ENCODE data around the gene GIT2.
"Not testable (repeated sequence)": the region's sequence is repeated elsewhere in the genome, so short reads cannot be mapped to it uniquely, and the experiment has no call there.

Gene GIT2

DNA sequence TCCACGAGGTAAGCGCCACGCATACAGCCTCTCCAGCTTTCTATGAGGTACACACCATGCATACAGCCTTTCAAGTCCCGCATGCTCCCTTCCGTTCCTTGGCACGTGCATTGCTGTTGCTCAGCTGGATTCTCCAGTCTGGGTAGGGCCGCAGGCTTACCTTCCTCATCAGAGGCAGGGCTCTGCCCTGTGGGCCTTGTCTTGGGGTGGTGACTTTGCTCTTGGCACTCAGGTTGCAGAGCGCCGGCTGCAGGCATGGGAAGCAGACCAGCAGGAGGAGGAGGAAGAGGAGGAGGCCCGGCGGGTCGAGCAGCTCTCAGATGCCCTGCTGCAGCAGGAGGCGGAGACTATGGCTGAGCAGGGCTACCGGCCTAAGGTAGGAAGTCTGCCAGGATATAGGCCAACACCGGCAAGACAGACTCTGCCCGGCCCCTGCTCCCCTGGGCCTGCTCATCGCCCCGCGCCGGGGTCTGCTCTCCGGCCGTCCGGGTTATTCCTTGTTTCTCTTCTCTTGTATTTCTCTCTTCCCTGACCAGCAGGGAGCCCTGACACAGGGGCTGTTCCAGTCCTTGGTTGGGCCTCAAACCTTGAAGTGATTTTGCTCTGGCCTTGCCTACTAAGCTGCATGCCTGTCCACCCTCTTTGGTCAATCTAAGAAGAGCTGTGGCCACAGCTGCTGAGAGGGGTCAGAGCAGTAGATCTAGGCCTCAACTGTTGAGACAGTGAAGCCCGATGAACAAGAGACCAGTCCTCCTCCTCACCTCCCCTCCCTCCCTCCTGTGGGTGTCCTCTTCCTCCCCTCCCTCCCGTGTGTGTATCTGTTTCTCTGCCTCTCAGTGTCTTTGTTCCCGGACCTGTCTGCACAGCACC is 80.8 kb downstream of the GIT2 start:
- Mint-ChIP-seq H3K4me3 (no peak overlapping the region), H3K27ac (no peak overlapping the region), H3K9me3 (no peaks in the 10 kb centered on the region), H3K27me3 (no peaks in the 10 kb centered on the region), H3K36me3 (ENCODE audit: low read depth) (peaks cover 75% of the 10 kb centered on the region), H3K4me1 (ENCODE audit: low read depth) (no peaks in the 10 kb centered on the region)

DNA sequence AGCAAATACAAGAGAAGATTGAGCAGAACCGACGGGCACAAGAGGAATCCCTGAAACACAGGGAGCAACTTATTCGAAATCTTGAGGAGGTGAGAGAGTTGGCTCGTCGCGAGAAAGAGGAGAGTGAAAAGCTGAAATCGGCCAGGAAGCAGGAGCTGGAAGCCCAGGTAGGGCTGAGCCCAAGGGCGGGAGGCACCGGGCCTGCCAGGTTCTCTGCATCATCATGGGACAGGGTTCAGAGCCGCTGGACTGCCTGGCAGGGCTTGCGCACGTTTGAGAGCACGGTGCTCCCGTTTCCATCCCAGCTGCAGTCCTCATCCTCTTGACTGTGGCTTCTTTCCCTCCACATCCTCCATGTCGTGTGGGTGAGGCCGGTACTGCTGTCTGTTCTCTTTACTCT is 81.7 kb downstream of the GIT2 start:
- Mint-ChIP-seq H3K4me3 (no peak overlapping the region), H3K27ac (peak overlapping the region; percentile 38), H3K36me3 (ENCODE audit: low read depth) (peaks cover 71% of the 10 kb centered on the region), H3K27me3 (no peaks in the 10 kb centered on the region), H3K9me3 (no peaks in the 10 kb centered on the region), H3K4me1 (ENCODE audit: low read depth) (no peaks in the 10 kb centered on the region)

DNA sequence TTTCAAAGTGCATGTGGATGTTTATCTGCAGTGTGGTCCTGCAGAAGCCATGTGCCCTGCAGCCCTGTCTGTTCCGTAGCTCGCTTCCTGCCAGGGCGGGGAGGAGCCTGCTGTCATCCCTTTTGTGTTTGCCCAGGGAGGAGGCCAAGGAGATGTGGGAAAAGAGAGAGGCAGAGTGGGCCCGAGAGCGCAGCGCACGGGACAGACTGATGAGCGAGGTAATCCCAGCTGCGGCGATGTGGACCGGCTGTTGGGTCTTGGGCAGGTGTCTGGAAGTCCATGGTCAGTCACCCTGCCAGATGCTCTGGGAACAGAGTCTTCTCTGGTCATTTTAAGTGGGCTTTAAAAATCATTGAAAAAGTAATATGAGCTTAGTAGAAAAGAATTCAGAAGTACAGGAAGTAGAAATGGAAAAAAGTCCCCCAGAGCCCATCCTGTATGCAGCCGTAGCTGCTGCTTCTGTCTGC is 83.3 kb downstream of the GIT2 start:
- no peaks in the 10 kb centered on the region for H3K27me3 Mint-ChIP-seq
- peaks cover 72% of the 10 kb centered on the region for H3K36me3 Mint-ChIP-seq (ENCODE audit: low read depth)
- H3K27ac Mint-ChIP-seq: no peak overlapping the region
- H3K9me3 Mint-ChIP-seq: no peaks in the 10 kb centered on the region
- no peak overlapping the region for H3K4me3 Mint-ChIP-seq
- H3K4me1 Mint-ChIP-seq (ENCODE audit: low read depth): no peaks in the 10 kb centered on the region

DNA sequence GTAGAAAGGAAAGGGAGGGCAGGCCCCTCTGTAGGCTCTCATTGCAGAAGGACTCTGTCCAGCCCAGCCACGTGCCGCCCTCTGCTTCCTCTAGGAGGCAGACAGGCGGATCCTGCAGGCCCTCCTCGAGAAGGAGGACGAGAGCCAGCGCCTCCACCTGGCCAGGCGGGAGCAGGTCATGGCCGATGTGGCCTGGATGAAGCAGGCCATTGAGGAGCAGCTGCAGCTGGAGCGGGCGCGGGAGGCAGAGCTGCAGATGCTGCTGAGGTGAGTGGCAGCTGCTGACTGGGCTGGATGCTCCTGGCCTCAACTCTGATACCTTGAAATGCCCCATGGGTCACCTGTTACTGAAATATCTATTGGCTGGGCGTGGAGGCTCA is 85.2 kb downstream of the GIT2 start:
- H3K9me3 Mint-ChIP-seq: no peaks in the 10 kb centered on the region
- no peaks in the 10 kb centered on the region for H3K27me3 Mint-ChIP-seq
- no peak overlapping the region for H3K4me3 Mint-ChIP-seq
- no peaks in the 10 kb centered on the region for H3K4me1 Mint-ChIP-seq (ENCODE audit: low read depth)
- no peak overlapping the region for H3K27ac Mint-ChIP-seq
- H3K36me3 Mint-ChIP-seq (ENCODE audit: low read depth): peaks cover 73% of the 10 kb centered on the region

DNA sequence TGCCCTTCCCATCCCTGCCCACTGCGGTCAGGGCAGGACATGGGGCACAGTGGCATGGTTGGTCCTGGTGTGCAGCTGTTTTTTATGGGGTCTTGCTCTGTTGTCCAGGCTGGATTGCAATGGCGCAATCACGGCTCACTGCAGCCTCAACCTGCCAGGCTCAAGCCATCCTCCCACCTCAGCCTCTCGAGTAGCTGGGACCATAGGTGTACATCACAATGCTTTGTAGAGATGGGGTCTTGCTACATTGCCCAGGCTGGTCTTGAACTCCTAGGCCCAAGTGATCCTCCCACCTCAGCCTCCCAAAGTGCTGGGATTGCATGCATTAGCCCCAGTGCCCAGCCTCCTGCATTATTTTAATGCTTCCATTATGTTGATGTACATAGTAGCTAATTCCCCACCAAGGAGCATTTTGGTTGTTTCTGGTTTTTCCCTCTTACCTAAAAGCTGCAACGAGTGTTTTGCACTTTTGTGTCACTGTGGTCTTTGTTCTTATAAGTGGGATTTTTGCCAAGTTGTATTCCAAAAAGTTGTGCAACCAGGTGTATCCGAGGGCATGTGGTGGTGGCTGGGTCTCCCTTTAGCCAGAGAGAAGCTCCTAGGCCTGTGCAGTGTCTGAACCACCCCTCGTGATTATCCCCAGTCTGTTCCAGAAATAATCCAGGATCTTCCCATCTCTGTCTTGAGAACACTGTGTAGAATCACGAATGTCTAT is 85.8 kb downstream of the GIT2 start:
- no peaks in the 10 kb centered on the region for H3K27me3 Mint-ChIP-seq
- no peak overlapping the region for H3K4me3 Mint-ChIP-seq
- H3K27ac Mint-ChIP-seq: no peak overlapping the region
- peaks cover 75% of the 10 kb centered on the region for H3K36me3 Mint-ChIP-seq (ENCODE audit: low read depth)
- no peaks in the 10 kb centered on the region for H3K9me3 Mint-ChIP-seq
- no peaks in the 10 kb centered on the region for H3K4me1 Mint-ChIP-seq (ENCODE audit: low read depth)

DNA sequence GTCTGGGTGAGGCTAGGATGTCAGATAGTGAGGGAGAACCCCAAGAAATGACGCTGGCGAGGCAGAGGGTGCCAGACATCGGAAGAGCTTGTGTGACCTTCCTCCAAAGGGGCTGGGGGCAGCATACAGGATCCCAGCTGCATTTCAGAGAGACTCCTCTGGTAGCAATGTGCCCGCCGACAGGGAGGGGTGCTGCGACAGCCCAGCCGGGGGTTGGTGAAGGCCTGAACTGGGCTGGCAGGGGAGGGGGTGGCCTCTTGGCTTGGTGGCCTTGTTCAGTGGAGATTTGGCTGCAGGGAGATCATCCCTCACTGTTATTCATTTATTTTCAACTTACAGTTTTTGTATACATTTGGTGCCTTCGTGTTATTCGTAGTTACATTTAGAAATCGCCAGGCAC is 90.9 kb downstream of the GIT2 start:
- Mint-ChIP-seq H3K27ac (no peak overlapping the region), H3K27me3 (no peaks in the 10 kb centered on the region), H3K36me3 (ENCODE audit: low read depth) (peaks cover 62% of the 10 kb centered on the region), H3K4me3 (no peak overlapping the region), H3K9me3 (no peaks in the 10 kb centered on the region), H3K4me1 (ENCODE audit: low read depth) (peaks cover 16% of the 10 kb centered on the region)

DNA sequence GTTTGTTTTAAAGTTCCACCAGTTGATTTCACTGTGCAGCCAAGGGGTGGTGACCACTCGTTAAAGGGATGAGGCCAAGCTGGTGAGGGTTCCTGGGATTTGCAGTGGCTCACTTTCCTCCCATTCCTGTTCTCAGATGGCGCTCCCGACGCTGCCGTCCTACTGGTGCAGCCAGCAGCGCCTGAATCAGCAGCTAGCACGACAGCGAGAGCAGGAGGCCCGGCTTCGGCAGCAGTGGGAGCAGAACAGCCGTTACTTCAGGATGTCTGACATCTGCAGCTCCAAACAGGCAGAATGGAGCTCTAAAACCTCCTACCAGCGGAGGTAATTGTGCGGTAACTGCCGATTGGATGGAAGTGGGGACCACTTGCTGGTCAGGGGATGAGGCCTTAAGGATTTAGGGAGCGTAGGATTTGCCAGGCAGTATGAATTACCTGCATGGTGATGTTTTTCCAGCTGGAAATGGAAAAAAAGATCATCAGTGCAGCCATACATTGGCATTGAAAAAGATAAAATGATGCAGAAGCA is 93.2 kb downstream of the GIT2 start:
- Mint-ChIP-seq H3K36me3 (ENCODE audit: low read depth) (peaks cover 45% of the 10 kb centered on the region), H3K27ac (no peak overlapping the region), H3K4me3 (no peak overlapping the region)

DNA sequence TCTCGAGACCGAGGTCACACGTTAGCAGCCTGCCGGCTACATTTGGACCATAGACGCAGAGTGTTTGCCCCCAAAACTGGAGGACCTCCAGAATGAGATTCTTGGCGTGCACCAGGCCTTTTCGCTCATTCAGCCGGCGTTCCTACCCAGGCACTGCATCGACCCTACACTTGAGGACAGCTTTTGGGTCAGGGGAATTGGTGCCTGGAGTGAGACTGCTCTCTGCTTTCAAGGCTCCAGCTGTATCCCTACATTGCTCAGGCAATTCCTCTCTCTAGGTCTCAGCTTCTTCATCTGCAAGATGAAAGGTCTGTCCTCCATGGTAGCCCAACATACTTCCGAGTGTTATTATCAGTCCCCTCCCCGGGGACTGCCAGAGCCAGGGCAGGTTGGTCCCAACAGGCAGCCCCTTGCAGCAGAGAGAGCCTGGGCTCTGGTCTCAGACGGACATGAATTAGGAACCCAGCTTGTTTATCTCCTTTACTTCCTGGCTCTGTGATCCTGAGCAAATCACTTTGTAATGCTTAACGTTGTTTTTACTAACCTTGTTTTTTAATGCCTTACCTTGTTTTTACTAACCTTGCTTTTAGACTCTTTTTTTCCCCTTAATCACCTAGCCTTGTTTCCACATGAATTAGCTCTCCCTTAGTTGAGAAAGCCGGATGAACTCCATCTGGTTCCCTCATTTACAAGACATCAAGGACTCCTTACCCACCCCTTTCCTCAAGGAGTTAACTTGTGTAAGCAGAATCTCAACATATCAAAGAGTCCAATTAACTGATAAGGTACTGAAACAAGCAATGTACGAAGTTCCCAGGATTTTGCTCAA is 95.2 kb downstream of the GIT2 start:
- Mint-ChIP-seq H3K9me3 (no peaks in the 10 kb centered on the region), H3K4me1 (ENCODE audit: low read depth) (peaks cover 30% of the 10 kb centered on the region), H3K27me3 (no peaks in the 10 kb centered on the region), H3K27ac (peak overlapping the region; percentile 97), H3K36me3 (ENCODE audit: low read depth) (peaks cover 26% of the 10 kb centered on the region), H3K4me3 (peak overlapping the region; percentile 94)

More for the DNA sequence above, 93.2 kb downstream of the GIT2 start:
- H3K9me3 Mint-ChIP-seq: no peaks in the 10 kb centered on the region
- H3K27me3 Mint-ChIP-seq: no peaks in the 10 kb centered on the region
- H3K4me1 Mint-ChIP-seq (ENCODE audit: low read depth): peaks cover 30% of the 10 kb centered on the region

DNA sequence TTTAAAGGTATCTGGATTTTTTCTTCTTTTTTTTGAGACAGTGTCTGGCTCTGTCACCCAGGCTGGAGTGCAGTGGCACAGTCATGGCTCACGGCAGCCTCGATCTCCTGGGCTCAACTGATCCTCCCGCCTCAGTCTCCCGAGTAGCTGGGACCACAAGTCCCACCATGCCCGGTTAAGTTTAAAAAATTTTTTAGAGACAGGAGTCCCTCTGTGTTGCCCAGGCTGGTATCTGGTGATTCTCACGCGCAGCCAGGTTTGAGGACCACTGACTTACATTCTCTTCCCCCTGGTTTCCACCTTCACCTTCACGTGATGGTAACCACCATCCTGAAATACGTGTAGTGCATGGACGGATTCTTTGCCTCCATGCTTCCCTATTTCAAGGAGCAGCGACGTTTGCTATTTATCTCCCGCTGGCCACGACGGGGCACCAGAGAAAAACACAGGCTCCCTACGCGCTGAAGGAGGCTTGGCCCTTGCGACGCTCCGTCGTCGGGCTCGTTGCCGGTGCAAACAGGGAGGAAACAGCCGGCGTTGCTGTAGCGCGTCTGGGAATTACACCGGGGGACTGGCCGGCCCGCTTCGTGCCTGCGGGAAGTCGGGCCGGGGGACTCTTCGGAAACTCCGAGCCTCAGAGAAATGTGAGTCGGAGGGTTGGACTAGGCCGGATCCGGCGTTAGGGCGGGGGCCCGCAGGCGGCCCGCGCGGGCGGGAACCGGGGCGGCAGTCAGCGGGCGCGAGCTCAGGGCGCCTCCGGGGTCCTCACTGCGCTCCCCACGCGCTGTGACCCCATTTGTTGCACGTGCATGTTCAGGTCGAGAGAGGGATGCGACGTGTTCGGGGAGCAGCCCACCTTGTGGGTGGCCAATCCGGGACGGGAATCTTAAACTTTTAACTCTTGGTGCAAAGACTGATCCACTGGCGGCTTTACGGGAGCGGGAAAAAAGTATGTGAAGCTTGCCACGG is 96.1 kb downstream of the GIT2 start, which contains the start of gene TCHP:
Gene TCHP (plus strand): TSS at position 492 of the 969 bp plus-strand sequence. CDS start 2,753 bp downstream, outside the sequence.
- Mint-ChIP-seq H3K4me3 (peak within 1 kb of the TSS; percentile 94), H3K27me3 (no peaks in the 10 kb centered on the region), H3K4me1 (ENCODE audit: low read depth) (peaks cover 30% of the 10 kb centered on the region), H3K36me3 (ENCODE audit: low read depth) (peaks cover 19% of the 10 kb centered on the region), H3K9me3 (no peaks in the 10 kb centered on the region), H3K27ac (peak within 1 kb of the TSS; percentile 97)

DNA sequence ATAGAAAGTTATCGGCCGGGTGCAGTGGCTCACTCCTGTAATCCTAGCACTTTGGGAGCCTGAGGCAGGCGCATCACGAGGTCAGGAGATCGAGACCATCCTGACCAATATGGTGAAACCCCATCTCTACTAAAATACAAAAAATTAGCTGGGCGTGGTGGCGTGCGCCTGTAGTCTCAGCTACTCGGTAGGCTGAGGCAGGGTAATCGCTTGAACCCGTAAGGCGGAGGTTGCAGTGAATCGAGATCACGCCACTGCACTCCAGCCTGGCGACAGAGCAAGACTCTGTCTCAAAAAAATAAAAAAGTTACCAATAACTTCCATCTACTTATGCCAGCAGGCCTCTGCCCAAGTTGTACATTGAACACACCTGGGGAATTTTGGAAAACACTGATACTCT is 96.8 kb downstream of the GIT2 start:
- peak overlapping the region; percentile 97 for H3K27ac Mint-ChIP-seq
- H3K4me3 Mint-ChIP-seq: peak overlapping the region; percentile 94
- peaks cover 12% of the 10 kb centered on the region for H3K36me3 Mint-ChIP-seq (ENCODE audit: low read depth)
- H3K4me1 Mint-ChIP-seq (ENCODE audit: low read depth): peaks cover 30% of the 10 kb centered on the region
- not testable (repeated sequence) for H3K27me3 Mint-ChIP-seq, H3K9me3 Mint-ChIP-seq

DNA sequence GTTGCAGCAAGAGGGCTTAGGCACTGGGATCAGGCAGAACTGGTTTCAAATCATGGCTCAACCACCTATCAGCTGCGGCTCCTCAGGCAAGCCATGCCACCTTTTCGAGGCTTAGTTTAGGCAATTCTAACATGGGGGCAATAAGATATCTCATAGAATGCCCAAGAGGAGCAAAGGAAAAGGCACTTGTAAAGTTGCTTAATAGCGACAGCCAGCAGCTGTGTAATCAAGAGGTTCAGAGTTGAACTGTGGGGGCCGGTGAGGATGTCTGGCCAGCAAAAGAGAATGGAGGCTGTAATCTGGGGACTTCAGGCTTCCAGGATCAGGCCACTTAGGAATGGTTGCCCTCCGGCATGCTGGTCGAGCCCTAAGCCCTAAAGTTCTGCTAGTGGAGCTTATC is 99.1 kb downstream of the GIT2 start:
- Mint-ChIP-seq H3K27ac (no peak overlapping the region), H3K36me3 (ENCODE audit: low read depth) (peaks cover 4% of the 10 kb centered on the region), H3K9me3 (no peaks in the 10 kb centered on the region), H3K4me1 (ENCODE audit: low read depth) (peaks cover 42% of the 10 kb centered on the region), H3K27me3 (no peaks in the 10 kb centered on the region), H3K4me3 (no peak overlapping the region)

DNA sequence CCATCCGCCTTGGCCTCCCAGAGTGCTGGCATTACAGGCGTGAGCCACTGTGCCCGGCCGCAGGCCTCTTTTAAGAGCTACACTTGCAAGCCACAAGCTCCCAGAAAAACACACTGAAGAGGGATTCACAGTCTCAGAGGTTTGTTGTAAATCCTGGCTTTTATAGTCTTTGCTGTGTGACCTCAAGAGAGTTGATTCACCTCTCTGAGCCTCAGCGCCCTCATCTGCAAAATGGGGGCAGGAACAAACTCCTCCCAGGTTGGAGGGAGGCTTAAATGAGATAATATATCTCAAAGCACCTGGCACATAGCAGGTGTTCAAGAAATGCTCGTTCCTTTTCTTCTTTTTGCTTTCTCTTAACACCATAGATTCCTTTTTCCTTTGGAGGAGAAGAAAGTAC is 100.0 kb downstream of the GIT2 start:
- Mint-ChIP-seq H3K4me1 (ENCODE audit: low read depth) (peaks cover 35% of the 10 kb centered on the region), H3K9me3 (no peaks in the 10 kb centered on the region), H3K27ac (no peak overlapping the region), H3K36me3 (ENCODE audit: low read depth) (no peaks in the 10 kb centered on the region), H3K4me3 (no peak overlapping the region), H3K27me3 (no peaks in the 10 kb centered on the region)

DNA sequence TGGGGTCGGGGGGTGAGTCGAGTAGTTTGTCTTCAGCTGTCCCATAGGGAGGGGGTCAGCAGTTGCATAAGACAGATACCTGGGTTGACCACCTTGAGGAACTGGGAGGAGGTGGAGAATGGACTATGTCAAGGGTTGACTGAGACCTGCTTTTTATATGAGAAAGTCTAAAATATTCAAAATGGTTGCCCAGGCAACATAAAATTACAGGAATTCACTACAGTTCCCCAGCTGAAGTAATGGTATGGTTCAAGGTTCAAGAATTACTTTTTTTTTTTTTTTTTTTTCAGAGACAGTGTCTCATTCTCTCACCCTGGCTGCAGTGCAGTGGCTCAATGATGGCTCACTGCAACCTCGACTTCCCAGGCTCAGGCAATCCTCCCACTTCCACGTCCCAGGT is 101.2 kb downstream of the GIT2 start:
- Mint-ChIP-seq H3K27ac (no peak overlapping the region), H3K4me3 (no peak overlapping the region)

More for the DNA sequence above, 101.2 kb downstream of the GIT2 start:
- Mint-ChIP-seq H3K9me3 (no peaks in the 10 kb centered on the region), H3K27me3 (no peaks in the 10 kb centered on the region), H3K4me1 (ENCODE audit: low read depth) (peaks cover 30% of the 10 kb centered on the region), H3K36me3 (ENCODE audit: low read depth) (no peaks in the 10 kb centered on the region)

Measured in stimulated activated naive CD8-positive, alpha-beta T cell treated with anti-CD3 and anti-CD28 coated beads, Interleukin-15, Interleukin-2, amounts not matched to agents 100 ng/mL and 50 ng/mL, for 24 hours (primary cell).